Skin epidermis (tissue), 12 donors: ENCODE measurements around the gene FAM32A.

Experiments used
- H3K27ac ChIP-seq, 21 experiments: fragments of 200-600 bp; sonication (generic) in 11 of 21; one replicate each; pipeline ENCODE4 v1.5.0; 2020; ENCODE audit warnings: mild to moderate bottlenecking in 3 of 21, inconsistent platforms in 2 of 21, moderate library complexity in 2 of 21
- H3K4me3 ChIP-seq, 7 experiments: fragments of 200-600 bp; sonication (generic) in 2 of 7; one replicate each; pipeline ENCODE4 v1.5.0; 2020; ENCODE audit warnings: inconsistent platforms in 2 of 7, mild to moderate bottlenecking in 2 of 7, moderate library complexity in 1 of 7

FAM32A gene

GRCh38 chr19:16199275-16199932 is 14.2 kb downstream of the FAM32A start:
- H3K27ac ChIP-seq: peak overlapping the region in 5 of 21 experiments; percentile 13 to 94 (median 29)
- H3K4me3 ChIP-seq: no peak overlapping the region

GRCh38 chr19:16200038-16201010 is 15.1 kb downstream of the FAM32A start:
- peak overlapping the region in 2 of 21 experiments; percentile 25 to 29 for H3K27ac ChIP-seq
- no peak overlapping the region for H3K4me3 ChIP-seq

GRCh38 chr19:16201011-16201391 is 15.8 kb downstream of the FAM32A start:
- Histone ChIP-seq H3K27ac (no peak overlapping the region), H3K4me3 (no peak overlapping the region)

GRCh38 chr19:16202320-16203255 is 17.4 kb downstream of the FAM32A start:
- Histone ChIP-seq H3K4me3 (no peak overlapping the region), H3K27ac (peak overlapping the region in 1 of 21 experiments; percentile 38)

GRCh38 chr19:16203256-16204004 is 18.2 kb downstream of the FAM32A start:
- peak overlapping the region in 1 of 21 experiments; percentile 38 for H3K27ac ChIP-seq

GRCh38 chr19:16204005-16204294 is 18.7 kb downstream of the FAM32A start:
- H3K27ac ChIP-seq: no peak overlapping the region
- H3K4me3 ChIP-seq: no peak overlapping the region

More at GRCh38 chr19:16203256-16204004, 18.2 kb downstream of the FAM32A start:
- H3K4me3 ChIP-seq: no peak overlapping the region

GRCh38 chr19:16205205-16206045 is 20.2 kb downstream of the FAM32A start:
- H3K27ac ChIP-seq: no peak overlapping the region

GRCh38 chr19:16206046-16206605 is 20.9 kb downstream of the FAM32A start:
- H3K27ac ChIP-seq: no peak overlapping the region
- no peak overlapping the region for H3K4me3 ChIP-seq

More at GRCh38 chr19:16205205-16206045, 20.2 kb downstream of the FAM32A start:
- H3K4me3 ChIP-seq: no peak overlapping the region

GRCh38 chr19:16206637-16207036 is 21.4 kb downstream of the FAM32A start:
- Histone ChIP-seq H3K4me3 (no peak overlapping the region), H3K27ac (no peak overlapping the region)

GRCh38 chr19:16207063-16207462 is 21.9 kb downstream of the FAM32A start:
- Histone ChIP-seq H3K4me3 (no peak overlapping the region), H3K27ac (no peak overlapping the region)

GRCh38 chr19:16207490-16208025 is 22.3 kb downstream of the FAM32A start:
- no peak overlapping the region for H3K4me3 ChIP-seq
- H3K27ac ChIP-seq: no peak overlapping the region

- no peak overlapping the region for H3K27ac ChIP-seq
- no peak overlapping the region for H3K4me3 ChIP-seq
Observed at GRCh38 chr19:16208064-16208759, 23.0 kb downstream of the FAM32A start.

GRCh38 chr19:16208847-16209665 is 23.8 kb downstream of the FAM32A start:
- no peak overlapping the region for H3K4me3 ChIP-seq

GRCh38 chr19:16210168-16210567 is 25.0 kb downstream of the FAM32A start:
- Histone ChIP-seq H3K27ac (no peak overlapping the region), H3K4me3 (no peak overlapping the region)

More at GRCh38 chr19:16208847-16209665, 23.8 kb downstream of the FAM32A start:
- H3K27ac ChIP-seq: no peak overlapping the region

GRCh38 chr19:16213076-16213475 is 27.9 kb downstream of the FAM32A start:
- no peak overlapping the region for H3K4me3 ChIP-seq

More at GRCh38 chr19:16213076-16213475, 27.9 kb downstream of the FAM32A start:
- no peak overlapping the region for H3K27ac ChIP-seq
